AG04449 (cell line): ENCODE data around the gene TMX1.

Experiments used
- CTCF ChIA-PET: fragments of 350-600 bp; formaldehyde crosslinking; extraction: SDS; loops from one replicate; lab custom pipeline; 2021; ENCODE audit warnings: antibody characterized with exemption; lab: Yijun Ruan, JAX
- POLR2A ChIA-PET: fragments of 400-600, 350-600 bp; formaldehyde crosslinking; extraction: SDS; loops from one replicate; lab custom pipeline; 2020; ENCODE audit warnings: antibody characterized with exemption, inconsistent platforms; lab: Yijun Ruan, JAX
- DNase-seq: peaks from one replicate; pipeline ENCODE4 v3.0.0-alpha.2; 2010; ENCODE audit warnings: low read depth, low spot score
- H3K4me3 ChIP-seq: 2 replicates; pipeline ENCODE4 v1.5.1; 2011; ENCODE audit warnings: low read depth, mild to moderate bottlenecking, control low read depth, low read length
- TF ChIP-seq, protein P1 (sequence below): IDR thresholded peaks from one replicate; pipeline ENCODE4 v1.5.1; 2011; ENCODE audit warnings: mild to moderate bottlenecking, moderate library complexity, low read length, control low read depth, inconsistent platforms; ENCODE audit not compliant: insufficient read depth; ENCODE audit errors: missing control alignments

Gene TMX1, protein sequence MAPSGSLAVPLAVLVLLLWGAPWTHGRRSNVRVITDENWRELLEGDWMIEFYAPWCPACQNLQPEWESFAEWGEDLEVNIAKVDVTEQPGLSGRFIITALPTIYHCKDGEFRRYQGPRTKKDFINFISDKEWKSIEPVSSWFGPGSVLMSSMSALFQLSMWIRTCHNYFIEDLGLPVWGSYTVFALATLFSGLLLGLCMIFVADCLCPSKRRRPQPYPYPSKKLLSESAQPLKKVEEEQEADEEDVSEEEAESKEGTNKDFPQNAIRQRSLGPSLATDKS

DNA sequence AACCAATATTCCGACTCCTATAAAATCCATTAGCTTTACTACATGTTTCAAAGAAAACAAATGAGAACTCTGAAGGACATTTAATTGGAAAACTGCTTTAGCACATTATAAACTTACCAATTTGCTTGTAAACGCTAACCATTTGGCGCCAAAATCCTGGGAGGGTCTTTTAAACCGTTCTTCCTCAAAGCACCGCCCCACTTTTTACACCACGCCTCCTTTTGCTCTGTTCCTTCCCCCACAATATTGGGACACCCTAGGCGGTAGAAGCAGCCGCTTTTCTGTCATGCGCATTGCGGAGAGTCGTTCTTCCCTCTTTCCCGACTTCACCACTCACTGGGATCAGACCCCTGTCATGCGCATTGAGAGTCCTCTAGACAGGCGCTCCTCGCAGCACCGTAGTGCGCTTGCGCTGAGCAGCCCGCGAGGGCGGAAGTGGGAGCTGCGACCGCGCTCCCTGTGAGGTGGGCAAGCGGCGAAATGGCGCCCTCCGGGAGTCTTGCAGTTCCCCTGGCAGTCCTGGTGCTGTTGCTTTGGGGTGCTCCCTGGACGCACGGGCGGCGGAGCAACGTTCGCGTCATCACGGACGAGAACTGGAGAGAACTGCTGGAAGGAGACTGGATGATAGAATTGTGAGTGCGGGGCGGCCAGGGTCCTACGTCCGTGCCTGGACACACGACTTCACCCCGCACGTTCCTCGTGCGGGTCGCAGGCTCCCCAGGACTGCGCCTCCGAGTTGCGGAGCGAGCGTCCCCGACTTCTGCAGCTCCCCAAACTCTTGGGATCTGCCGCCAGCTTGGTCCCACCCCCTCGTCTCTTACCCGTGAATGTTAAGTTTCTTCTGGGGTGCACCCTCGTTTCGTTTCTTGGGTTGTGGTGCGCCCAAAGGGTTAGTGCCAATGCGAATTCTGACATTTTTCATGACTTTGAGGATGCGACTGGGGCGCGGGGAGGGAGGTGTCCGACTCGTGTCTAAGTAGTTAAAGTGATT, at the start of gene TMX1:
TMX1 (plus strand) TSS at position 435 of the 991 bp plus-strand sequence; CDS start at position 481, 46 bp downstream.
- H3K4me3 ChIP-seq, result peak within 1 kb of the TSS; percentile 98
- ChIA-PET POLR2A (interaction anchor here (0.7 kb wide), 1 partner anchor 1090 kb away, joined by 3 read pairs; no protein-coding TSS in a partner anchor), CTCF (interaction anchor here (1.2 to 2.6 kb wide), 3 partner anchors 19 to 539 kb away, joined by 4 to 9 read pairs (median 6); no protein-coding TSS in a partner anchor)
- peak; percentile 86 for DNase-seq
- TF ChIP-seq, protein P1, sequence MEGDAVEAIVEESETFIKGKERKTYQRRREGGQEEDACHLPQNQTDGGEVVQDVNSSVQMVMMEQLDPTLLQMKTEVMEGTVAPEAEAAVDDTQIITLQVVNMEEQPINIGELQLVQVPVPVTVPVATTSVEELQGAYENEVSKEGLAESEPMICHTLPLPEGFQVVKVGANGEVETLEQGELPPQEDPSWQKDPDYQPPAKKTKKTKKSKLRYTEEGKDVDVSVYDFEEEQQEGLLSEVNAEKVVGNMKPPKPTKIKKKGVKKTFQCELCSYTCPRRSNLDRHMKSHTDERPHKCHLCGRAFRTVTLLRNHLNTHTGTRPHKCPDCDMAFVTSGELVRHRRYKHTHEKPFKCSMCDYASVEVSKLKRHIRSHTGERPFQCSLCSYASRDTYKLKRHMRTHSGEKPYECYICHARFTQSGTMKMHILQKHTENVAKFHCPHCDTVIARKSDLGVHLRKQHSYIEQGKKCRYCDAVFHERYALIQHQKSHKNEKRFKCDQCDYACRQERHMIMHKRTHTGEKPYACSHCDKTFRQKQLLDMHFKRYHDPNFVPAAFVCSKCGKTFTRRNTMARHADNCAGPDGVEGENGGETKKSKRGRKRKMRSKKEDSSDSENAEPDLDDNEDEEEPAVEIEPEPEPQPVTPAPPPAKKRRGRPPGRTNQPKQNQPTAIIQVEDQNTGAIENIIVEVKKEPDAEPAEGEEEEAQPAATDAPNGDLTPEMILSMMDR, result peak; percentile 13

DNA sequence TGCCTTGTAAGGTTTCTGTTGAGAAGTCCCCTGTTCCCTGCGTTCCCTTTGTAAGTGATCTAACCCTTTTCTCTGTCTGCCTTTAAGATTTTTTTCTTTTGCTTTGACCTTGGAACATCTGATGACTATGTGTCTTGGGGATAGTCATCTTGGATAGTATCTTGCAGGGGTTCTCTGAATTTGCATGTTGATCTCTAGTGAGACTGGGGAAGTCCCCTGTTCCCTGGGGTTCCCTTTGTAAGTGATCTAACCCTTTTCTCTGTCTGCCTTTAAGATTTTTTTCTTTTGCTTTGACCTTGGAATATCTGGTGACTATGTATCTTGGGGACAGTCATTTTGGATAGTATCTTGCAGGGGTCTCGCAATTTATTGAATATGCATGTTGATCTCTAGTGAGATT, 38.2 kb upstream of the TMX1 start:
- CTCF ChIA-PET, result interaction anchor here (1.0 kb wide), 1 partner anchor 15 kb away, joined by 4 read pairs; no protein-coding TSS in a partner anchor

DNA sequence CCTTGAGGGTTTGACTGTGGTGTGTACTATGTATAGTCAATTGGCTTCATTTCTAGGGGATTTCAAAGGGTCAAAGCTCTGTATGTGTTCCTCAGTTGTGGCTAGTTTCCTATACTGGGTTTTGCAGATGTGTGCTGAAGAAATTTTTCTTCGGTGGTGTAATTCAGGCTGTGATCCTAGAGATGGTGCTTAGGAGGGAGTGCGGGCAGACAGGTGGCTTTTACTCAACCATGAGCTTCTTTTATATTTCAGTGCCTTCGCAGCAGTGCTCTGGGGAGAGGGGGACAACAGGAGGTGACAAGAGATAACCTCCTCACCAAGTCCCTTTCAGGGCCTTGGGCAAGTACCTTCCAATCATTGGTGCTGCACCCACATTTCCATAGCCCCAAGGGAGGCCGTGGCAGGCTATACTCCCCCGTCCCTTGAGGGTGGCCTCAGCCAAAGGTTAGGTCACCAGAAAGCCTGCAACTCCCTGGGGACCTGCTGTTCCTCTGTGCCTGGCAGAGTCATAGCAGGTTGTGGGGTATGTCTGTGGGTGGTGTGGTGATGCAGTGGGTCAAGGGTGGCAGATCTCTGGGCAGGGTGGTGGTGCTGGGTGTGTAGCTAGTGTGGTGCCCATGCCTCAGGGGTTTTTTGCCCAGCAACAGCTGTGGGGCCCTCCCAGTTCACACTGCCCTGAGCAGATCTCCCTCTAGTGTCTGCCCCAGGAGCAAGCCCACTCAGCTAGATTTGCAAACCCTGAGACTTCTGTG, 37.0 kb upstream of the TMX1 start:
- CTCF ChIA-PET, result interaction anchor here (1.0 to 1.4 kb wide), 2 partner anchors 14 to 16 kb away, joined by 4 to 5 read pairs; no protein-coding TSS in a partner anchor
- no peak for DNase-seq
- POLR2A ChIA-PET, result no interaction called here
- H3K4me3 ChIP-seq, result no peak overlapping the region
- TF ChIP-seq, protein P1, result no peak

More for the DNA sequence above, 38.2 kb upstream of the TMX1 start:
- POLR2A ChIA-PET, result no interaction called here
- no peak for DNase-seq
- H3K4me3 ChIP-seq, result no peak overlapping the region
- TF ChIP-seq, protein P1, result no peak

DNA sequence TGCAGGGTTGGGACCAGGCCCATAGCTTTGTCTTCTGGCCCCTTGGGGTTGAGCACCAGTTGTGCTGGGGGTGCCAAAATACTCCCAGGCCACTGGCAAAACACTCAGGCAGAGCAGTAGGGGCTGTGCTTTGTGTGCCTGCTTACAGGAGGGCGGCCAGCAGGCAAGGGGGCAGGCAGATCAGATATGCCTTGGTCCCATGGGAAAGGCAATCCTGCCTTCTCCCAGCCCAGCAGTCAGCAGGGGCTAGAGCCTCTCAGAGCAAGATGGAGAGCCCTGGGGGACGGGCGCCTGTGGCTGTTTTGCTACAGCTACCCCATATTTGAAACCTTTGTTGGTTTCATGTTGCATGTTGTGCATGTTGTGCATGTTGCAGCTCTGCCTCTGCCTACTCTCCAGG, 36.2 kb upstream of the TMX1 start:
- TF ChIP-seq, protein P1, result no peak
- no peak overlapping the region for H3K4me3 ChIP-seq
- DNase-seq, result no peak
- ChIA-PET CTCF (interaction anchor here (1.4 kb wide), 1 partner anchor 15 kb away, joined by 5 read pairs; no protein-coding TSS in a partner anchor), POLR2A (no interaction called here)

DNA sequence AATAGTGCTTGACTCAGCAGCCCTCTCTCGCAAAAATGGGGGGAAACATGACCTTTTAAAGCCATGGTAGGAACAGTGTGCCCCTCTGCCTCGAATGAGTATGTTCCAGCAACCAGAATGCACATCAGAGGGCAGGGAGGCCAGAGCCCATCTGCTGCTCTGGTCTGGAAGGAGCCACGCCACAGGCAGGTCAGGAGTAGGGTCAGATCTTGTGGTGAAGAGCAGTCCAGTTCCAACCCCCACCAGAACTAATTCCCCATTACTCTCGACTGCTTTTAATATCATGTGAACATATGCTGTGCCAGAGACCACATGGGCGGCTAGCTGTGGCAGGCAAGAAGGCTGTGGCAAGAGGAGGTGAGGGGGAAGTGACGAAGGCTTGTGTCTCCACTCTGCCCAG, 34.6 kb upstream of the TMX1 start:
- no peak for DNase-seq
- H3K4me3 ChIP-seq, result no peak overlapping the region
- POLR2A ChIA-PET, result no interaction called here
- TF ChIP-seq, protein P1, result no peak
- CTCF ChIA-PET, result no interaction called here
